ENCODE data around the gene EXOC3L1. TPM values are rescaled to one million over a fixed set of nuclear protein-coding genes. Genes with fewer than 3 reads are reported as not detected.

EXOC3L1 gene
- total and polyA plus RNA-seq, 2 of the 13 experiments (the other 11 are each of a cell fraction or from before 2014, with no cell fraction given): 0.12 TPM; not detected in 1

- TF ChIP-seq ZNF639 (CRISPR knock-in tag; conservative IDR thresholded peaks at IDR 0.05) (0 out of 2 replicates have a peak, but pooled peaks have one; percentile 25), CBX5 (CRISPR knock-in tag; IDR thresholded peaks at IDR 0.05; ENCODE audit: borderline replicate concordance) (no peak), MYC (CRISPR knock-in tag; IDR thresholded peaks at IDR 0.05; ENCODE audit: borderline replicate concordance) (peak; percentile 37; the same call in 1 of the 2 replicates), CHCHD3 (CRISPR knock-in tag; IDR thresholded peaks at IDR 0.05) (0 out of 2 replicates have a peak, but pooled peaks have one; percentile 63), RBM39 (IDR thresholded peaks at IDR 0.05; ENCODE audit: low read depth, low read length, poor library complexity, severe bottlenecking) (no peak), ZNF607 (CRISPR knock-in tag; IDR thresholded peaks at IDR 0.05; ENCODE audit: borderline replicate concordance) (peak; percentile 84), ATF7 (IDR thresholded peaks at IDR 0.05) (no peak), ATF7 (CRISPR knock-in tag; IDR thresholded peaks at IDR 0.05) (no peak; the same call in 1 of the 2 replicates), ZNF615 (CRISPR knock-in tag; IDR thresholded peaks at IDR 0.05; ENCODE audit: borderline replicate concordance) (no peak), KDM5B (CRISPR knock-in tag; IDR thresholded peaks at IDR 0.05; ENCODE audit: borderline replicate concordance) (no peak; the same call in 1 of the 2 replicates), AFF4 (CRISPR knock-in tag; IDR thresholded peaks at IDR 0.05) (no peak), AGO2 (optimal IDR thresholded peaks at IDR 0.05; ENCODE audit: low read depth, low read length) (peak; percentile 72), GFI1 (CRISPR knock-in tag; IDR thresholded peaks at IDR 0.05; ENCODE audit: borderline replicate concordance) (0 out of 2 replicates have a peak, but pooled peaks have one; percentile 7), TGIF2 (CRISPR knock-in tag; IDR thresholded peaks at IDR 0.05) (peak; percentile 41; the same call in 1 of the 2 replicates), ZNF362 (CRISPR knock-in tag; IDR thresholded peaks at IDR 0.05; ENCODE audit: borderline replicate concordance) (peak; percentile 43; the same call in 1 of the 2 replicates), ZKSCAN8 (CRISPR knock-in tag; IDR thresholded peaks at IDR 0.05; ENCODE audit: borderline replicate concordance) (peak; percentile 37; the same call in 1 of the 2 replicates), ZNF326 (CRISPR knock-in tag; IDR thresholded peaks at IDR 0.05; ENCODE audit: borderline replicate concordance) (no peak)
- TF ChIP-seq, protein P1, sequence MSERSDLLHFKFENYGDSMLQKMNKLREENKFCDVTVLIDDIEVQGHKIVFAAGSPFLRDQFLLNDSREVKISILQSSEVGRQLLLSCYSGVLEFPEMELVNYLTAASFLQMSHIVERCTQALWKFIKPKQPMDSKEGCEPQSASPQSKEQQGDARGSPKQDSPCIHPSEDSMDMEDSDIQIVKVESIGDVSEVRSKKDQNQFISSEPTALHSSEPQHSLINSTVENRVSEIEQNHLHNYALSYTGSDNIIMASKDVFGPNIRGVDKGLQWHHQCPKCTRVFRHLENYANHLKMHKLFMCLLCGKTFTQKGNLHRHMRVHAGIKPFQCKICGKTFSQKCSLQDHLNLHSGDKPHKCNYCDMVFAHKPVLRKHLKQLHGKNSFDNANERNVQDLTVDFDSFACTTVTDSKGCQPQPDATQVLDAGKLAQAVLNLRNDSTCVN (CRISPR knock-in tag; IDR thresholded peaks at IDR 0.05; ENCODE audit: borderline replicate concordance): no peak
- TF ChIP-seq, protein P2, sequence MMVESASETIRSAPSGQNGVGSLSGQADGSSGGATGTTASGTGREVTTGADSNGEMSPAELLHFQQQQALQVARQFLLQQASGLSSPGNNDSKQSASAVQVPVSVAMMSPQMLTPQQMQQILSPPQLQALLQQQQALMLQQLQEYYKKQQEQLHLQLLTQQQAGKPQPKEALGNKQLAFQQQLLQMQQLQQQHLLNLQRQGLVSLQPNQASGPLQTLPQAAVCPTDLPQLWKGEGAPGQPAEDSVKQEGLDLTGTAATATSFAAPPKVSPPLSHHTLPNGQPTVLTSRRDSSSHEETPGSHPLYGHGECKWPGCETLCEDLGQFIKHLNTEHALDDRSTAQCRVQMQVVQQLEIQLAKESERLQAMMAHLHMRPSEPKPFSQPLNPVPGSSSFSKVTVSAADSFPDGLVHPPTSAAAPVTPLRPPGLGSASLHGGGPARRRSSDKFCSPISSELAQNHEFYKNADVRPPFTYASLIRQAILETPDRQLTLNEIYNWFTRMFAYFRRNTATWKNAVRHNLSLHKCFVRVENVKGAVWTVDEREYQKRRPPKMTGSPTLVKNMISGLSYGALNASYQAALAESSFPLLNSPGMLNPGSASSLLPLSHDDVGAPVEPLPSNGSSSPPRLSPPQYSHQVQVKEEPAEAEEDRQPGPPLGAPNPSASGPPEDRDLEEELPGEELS (CRISPR knock-in tag; IDR thresholded peaks at IDR 0.05): no peak; the same call in 1 of the 2 replicates
Observed at GRCh38 chr16:67150833-67151396, 39.0 kb downstream of the EXOC3L1 start, which contains the start of gene B3GNT9 (continued).

Data from HepG2 (cell line).